Ectodermal cell (in vitro differentiated cells): ENCODE data around the gene PLA2G15.

Experiments used
- H3K27ac ChIP-seq: 2 replicates; pipeline ENCODE4 v1.7.0; 2013; ENCODE audit warnings: mild to moderate bottlenecking, low read depth, low read length; ENCODE audit not compliant: insufficient read depth, poor library complexity, severe bottlenecking
- H3K27me3 ChIP-seq: 2 replicates; pipeline ENCODE4 v1.7.0; 2013; ENCODE audit warnings: mild to moderate bottlenecking, low read length; ENCODE audit not compliant: insufficient read depth, control insufficient read depth, poor library complexity, severe bottlenecking
- H3K36me3 ChIP-seq: one replicate; pipeline ENCODE4 v1.7.0; 2013; ENCODE audit warnings: low read length; ENCODE audit not compliant: control insufficient read depth, insufficient read depth
- H3K4me1 ChIP-seq: one replicate; pipeline ENCODE4 v1.7.0; 2013; ENCODE audit warnings: low read length; ENCODE audit not compliant: control insufficient read depth, insufficient read depth
- H3K4me3 ChIP-seq: 2 replicates; pipeline ENCODE4 v1.7.0; 2013; ENCODE audit warnings: low read depth, low read length, control low read depth; ENCODE audit not compliant: insufficient read depth
- H3K9me3 ChIP-seq: 2 replicates; pipeline ENCODE4 v1.7.0; 2013; ENCODE audit warnings: mild to moderate bottlenecking, low read length, moderate library complexity; ENCODE audit not compliant: control insufficient read depth
- WGBS, 2 experiments: methylation state at CpG; one replicate each; pipeline ENCODE4 v1.1.7; 2013; ENCODE audit warnings: missing lambda C conversion rate in 2 of 2; 5-methylcytosine and 5-hydroxymethylcytosine counted together

The PLA2G15 gene

DNA sequence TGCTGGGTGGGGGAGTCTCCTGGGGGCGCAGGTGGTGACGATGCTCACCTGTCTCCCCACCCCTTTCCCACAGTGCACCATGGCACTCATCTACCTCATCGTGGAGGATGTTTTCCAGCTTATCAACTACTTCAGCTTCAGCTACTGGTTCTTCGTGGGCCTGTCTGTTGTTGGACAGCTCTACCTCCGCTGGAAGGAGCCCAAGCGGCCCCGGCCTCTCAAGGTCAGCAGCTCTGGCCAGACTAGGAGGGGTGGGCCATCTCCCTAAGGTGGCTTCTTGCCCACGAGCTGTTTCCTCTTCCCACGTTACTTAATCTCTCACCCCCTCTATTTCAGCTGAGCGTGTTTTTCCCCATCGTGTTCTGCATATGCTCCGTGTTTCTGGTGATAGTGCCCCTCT lies 51.1 kb downstream of the PLA2G15 start:
- Histone ChIP-seq H3K4me1 (peaks cover 3% of the 10 kb centered on the region), H3K9me3 (no peaks in the 10 kb centered on the region), H3K36me3 (peaks cover 23% of the 10 kb centered on the region), H3K27me3 (no peaks in the 10 kb centered on the region), H3K4me3 (no peak overlapping the region), H3K27ac (no peak overlapping the region)
- 93 to 95% methylated on average over 12 of the region's 12 CpGs for WGBS, 2 experiments

DNA sequence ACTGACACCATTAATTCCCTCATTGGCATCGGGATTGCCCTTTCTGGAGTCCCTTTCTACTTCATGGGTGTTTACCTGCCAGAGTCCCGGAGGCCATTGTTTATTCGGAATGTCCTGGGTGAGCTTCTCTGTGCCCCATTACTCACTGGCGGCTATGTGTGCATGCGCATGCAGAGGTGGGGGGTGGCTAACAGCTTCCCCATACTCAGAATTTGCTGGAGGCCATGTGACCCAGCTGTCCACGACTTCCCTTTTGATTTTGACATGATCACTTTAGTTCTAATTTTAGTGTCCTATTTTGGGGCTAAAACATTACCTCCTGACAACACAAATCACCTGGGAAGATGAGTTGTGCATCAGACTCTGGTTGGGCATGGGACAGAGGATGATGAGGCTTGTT lies 51.5 kb downstream of the PLA2G15 start:
- Histone ChIP-seq H3K36me3 (peaks cover 21% of the 10 kb centered on the region), H3K27me3 (no peaks in the 10 kb centered on the region), H3K4me3 (no peak overlapping the region), H3K9me3 (no peaks in the 10 kb centered on the region), H3K27ac (no peak overlapping the region), H3K4me1 (peaks cover 3% of the 10 kb centered on the region)
- WGBS, 2 experiments = 94 to 95% methylated on average over 6 of the region's 6 CpGs

DNA sequence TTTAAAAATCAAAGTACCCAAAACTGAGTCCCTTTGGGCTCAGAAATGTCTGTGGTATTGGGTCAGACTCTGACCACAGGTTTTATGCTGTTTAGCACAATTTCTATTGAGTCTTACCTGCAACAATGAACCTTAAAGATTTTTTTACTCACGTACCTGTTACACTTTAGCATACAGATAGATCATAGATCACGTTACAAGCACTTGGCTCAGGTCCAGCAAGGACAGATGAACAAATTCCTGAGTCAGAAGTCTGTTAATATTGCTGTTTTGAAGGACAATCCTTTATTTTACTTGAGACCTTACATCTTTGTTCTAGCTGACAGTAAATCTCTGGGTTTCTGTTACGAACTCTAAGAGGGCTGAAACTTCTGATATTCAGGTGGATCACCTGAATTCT lies 52.7 kb downstream of the PLA2G15 start:
- Histone ChIP-seq H3K4me3 (no peak overlapping the region), H3K4me1 (peaks cover 3% of the 10 kb centered on the region), H3K27me3 (no peaks in the 10 kb centered on the region), H3K27ac (no peak overlapping the region), H3K36me3 (peaks cover 30% of the 10 kb centered on the region), H3K9me3 (no peaks in the 10 kb centered on the region)
- WGBS, 2 experiments = 97% methylated on average over 3 of the region's 3 CpGs

DNA sequence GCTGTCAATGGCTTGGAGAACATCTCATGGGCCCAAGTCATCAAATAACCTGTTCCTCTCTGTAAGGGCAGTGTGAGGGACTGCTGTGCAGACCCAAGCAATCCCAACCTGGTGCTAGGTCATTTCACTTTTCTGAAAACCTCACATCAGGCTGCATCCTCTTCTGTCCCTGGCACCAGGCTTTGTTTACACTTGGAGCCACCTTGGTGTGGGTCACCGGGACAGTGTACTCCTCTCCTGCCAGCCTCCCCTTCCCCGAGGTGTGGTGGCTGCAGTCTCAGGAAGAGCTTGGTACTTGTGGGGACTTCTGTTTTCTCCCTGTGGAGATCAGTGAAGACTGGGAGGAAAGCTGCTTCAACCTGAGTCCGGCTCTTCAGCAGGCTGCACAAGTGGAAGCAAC lies 53.1 kb downstream of the PLA2G15 start:
- Histone ChIP-seq H3K27me3 (no peaks in the 10 kb centered on the region), H3K9me3 (no peaks in the 10 kb centered on the region), H3K36me3 (peaks cover 33% of the 10 kb centered on the region), H3K4me3 (no peak overlapping the region), H3K4me1 (peaks cover 3% of the 10 kb centered on the region), H3K27ac (peak overlapping the region; percentile 26)
- WGBS, 2 experiments = 92 to 99% methylated on average over 3 of the region's 3 CpGs

DNA sequence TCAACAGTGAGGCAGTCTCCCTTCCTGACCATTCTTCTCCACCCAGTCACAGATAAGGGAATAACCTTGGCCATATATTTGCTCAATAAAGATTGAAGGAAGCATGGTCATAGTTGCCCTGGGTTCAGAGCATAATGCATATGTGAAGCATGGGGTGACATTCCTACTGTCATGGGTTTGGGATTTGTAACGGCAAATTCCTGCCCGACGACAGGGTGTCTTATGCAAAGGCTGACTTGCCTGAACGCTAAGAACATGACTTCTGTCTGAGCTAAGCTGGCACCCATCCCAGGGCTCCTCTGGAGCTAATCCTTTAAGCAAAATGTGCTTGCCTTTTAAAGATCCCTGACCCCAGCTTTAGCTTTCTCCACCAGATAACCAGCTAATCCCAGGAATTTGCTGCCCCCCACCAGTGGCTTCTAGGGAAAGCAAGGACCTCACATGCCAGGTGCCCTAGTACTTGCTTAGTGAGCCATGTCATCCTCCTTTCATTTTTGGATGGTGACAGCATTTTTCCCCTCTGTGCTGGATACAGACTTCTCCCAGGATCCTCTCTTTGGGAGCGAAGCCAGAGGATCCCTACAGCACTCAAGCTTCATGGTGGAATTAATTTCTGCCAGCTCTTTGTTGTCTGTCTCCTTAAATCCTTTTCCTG lies 53.9 kb downstream of the PLA2G15 start:
- no peaks in the 10 kb centered on the region for H3K27me3 ChIP-seq
- WGBS, 2 experiments = 80 to 84% methylated on average over 5 of the region's 5 CpGs
- no peaks in the 10 kb centered on the region for H3K9me3 ChIP-seq
- H3K4me3 ChIP-seq = no peak overlapping the region
- peak overlapping the region; percentile 48 for H3K27ac ChIP-seq
- peaks cover 3% of the 10 kb centered on the region for H3K4me1 ChIP-seq
- peaks cover 34% of the 10 kb centered on the region for H3K36me3 ChIP-seq

DNA sequence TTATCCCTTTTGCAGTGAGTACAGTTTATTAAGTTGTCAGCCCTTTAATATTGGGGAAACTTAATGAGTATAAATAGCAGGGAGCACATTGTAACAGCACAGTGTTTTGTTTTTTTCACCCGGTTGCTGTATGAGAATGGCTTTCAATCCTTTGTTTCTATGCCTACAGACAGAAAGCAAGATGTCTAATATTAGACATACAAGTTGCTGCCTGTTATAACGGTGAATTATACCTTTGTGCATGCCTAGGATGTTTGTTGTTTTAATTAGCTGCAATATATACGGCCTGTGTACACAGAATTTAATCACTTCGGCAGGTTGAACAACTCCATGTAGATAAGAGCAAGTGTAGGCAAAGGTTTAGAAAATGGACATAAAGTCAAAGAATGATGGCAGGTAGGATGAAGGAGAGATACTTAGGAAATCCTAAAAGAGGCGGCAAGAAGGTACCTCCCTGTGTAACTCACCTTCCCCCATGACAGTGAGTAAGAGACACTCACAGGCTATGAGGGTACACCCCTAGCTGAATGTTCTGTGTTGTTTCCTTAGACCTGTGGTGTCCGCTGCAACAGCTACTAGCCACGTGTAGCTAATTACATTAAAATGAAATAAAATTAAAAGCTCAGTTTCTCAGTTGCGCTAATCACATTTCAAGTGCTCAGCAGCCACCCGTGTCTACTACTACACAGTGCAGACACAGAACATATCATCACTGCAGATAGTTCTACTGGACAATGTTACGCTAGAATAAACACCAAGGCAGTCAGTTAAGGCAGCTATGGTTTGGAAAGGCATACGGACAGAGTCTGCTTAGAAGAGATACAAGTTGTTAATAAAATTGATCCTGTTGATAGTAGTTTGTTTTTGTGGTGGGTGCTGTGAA lies 54.6 kb downstream of the PLA2G15 start:
- Histone ChIP-seq H3K36me3 (peaks cover 34% of the 10 kb centered on the region), H3K27me3 (no peaks in the 10 kb centered on the region), H3K27ac (peak overlapping the region; percentile 48), H3K4me1 (peaks cover 3% of the 10 kb centered on the region), H3K9me3 (no peaks in the 10 kb centered on the region), H3K4me3 (no peak overlapping the region)
- WGBS, 2 experiments = 94 to 97% methylated on average over 11 of the region's 11 CpGs

DNA sequence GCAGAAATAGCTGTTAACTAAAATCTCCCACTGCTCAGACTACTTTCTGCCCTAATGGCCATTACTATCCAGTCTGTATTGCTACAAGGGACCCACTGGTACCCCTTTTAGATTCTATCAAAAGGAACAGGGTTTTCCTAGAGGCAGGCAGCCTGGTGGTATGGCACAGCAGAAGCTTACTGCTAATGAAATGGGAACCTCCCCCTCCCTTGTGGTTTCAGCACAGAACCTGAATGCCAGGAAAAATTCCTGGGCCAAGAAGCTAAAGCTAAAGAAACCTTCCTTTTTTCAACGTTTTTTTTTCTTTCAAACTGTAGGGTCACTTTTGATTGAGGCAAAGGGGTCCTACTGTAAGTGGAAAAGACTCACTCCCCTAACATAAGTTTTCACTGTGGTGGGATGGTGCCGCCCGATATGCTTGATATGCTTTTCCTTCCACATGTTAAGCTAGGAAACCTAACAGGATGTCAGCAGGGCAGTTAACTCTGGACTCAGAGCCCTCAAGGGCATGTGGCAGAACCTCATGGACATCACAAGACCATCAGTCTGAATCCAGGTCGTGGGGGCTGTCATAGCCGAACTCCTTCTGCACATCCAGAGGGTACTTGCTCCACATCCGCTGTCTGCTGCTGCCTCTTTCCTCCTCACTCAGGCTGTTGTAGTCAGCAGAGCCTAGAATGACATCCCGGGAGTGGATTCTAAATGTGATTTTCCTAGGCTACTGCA lies 55.7 kb downstream of the PLA2G15 start:
- no peaks in the 10 kb centered on the region for H3K9me3 ChIP-seq
- WGBS, 2 experiments = 92 to 93% methylated on average over 7 of the region's 7 CpGs
- H3K4me1 ChIP-seq = peaks cover 3% of the 10 kb centered on the region
- H3K27ac ChIP-seq = no peak overlapping the region
- H3K27me3 ChIP-seq = no peaks in the 10 kb centered on the region
- no peak overlapping the region for H3K4me3 ChIP-seq
- peaks cover 31% of the 10 kb centered on the region for H3K36me3 ChIP-seq

DNA sequence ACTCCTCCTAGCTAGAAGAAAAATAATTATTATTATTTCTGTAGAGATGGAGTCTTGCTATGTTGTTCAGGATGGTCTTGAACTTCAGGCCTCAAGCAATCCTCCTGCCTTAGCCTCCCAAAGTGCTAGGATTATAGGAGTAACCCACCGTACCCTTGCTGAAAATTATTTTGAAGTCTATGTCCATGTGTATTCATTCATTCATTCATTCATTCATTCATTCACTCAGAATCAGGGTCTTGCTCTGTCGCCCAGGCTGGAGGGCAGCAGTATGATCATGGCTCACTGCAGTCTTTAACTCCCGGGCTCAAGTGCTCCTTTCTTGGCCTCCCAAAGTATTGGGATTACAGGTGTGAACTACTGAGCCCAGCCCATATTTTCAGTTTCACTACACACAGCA lies 61.5 kb downstream of the PLA2G15 start:
- no peaks in the 10 kb centered on the region for H3K9me3 ChIP-seq
- 90 to 100% methylated on average over 3 of the region's 3 CpGs for WGBS, 2 experiments
- no peaks in the 10 kb centered on the region for H3K27me3 ChIP-seq
- H3K36me3 ChIP-seq = peaks cover 14% of the 10 kb centered on the region
- H3K27ac ChIP-seq = no peak overlapping the region
- H3K4me3 ChIP-seq = no peak overlapping the region
- peaks cover 11% of the 10 kb centered on the region for H3K4me1 ChIP-seq

DNA sequence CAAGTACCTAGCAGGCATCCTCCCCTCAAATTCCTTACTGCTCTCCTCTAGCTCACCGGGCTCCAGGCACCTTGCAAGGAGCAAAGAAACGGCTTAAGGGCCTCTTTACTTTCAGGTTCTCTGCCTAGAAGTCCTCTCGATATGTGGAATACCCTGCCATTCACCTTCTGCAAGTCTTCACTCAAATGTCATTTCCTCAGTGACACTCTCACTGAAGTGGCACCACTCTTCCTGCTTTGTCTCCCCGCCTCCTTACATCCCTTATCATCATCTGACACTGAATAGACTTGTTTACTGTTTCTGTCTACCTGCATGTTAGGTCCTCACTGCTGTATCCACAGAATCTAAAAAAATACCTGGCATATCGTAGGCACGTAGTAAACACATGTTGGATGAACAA lies 64.6 kb downstream of the PLA2G15 start:
- Histone ChIP-seq H3K4me3 (peak overlapping the region; percentile 96), H3K27me3 (no peaks in the 10 kb centered on the region), H3K36me3 (no peaks in the 10 kb centered on the region), H3K4me1 (peaks cover 11% of the 10 kb centered on the region), H3K9me3 (no peaks in the 10 kb centered on the region), H3K27ac (peak overlapping the region; percentile 72)
- 74 to 75% methylated on average over 6 of the region's 6 CpGs for WGBS, 2 experiments

DNA sequence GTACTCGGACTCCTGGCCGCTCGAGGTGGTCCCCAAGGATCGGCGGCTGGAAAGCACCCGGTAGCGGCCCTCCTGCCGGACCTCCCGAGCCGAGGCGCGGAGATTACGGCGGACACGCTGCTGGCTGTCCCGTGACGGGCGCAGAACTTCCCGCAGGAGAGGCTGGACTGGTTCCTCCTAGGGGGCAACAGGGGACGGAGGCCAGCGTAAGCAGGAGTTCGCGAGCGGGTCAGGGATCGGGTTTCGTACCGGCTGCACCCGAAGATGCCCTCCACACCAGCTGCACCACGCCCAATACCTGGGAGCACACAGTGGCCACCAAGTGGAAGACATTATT lies 65.2 kb downstream of the PLA2G15 start:
- H3K36me3 ChIP-seq = no peaks in the 10 kb centered on the region
- no peaks in the 10 kb centered on the region for H3K9me3 ChIP-seq
- H3K4me1 ChIP-seq = peaks cover 11% of the 10 kb centered on the region
- H3K4me3 ChIP-seq = peak overlapping the region; percentile 96
- WGBS, 2 experiments = 1% methylated on average over 29 of the region's 29 CpGs
- peak overlapping the region; percentile 72 for H3K27ac ChIP-seq
- H3K27me3 ChIP-seq = no peaks in the 10 kb centered on the region
